GM08714 (cell line): ENCODE data around the gene CRX.
"Not testable (repeated sequence)": the region's sequence is repeated elsewhere in the genome, so short reads cannot be mapped to it uniquely, and the experiment has no call there.

Source experiments
- H3K4me3 ChIP-seq: fragments of 200-500 bp; sonication (Bioruptor generic); 2 replicates; pipeline ENCODE4 v1.5.1; 2014; ENCODE audit warnings: mild to moderate bottlenecking, low read length, inconsistent platforms
- ZNF274 ChIP-seq: IDR thresholded peaks from 2 replicates; pipeline ENCODE4 v1.6.1; 2012; ENCODE audit warnings: mild to moderate bottlenecking, low read depth, low read length

CRX gene

DNA sequence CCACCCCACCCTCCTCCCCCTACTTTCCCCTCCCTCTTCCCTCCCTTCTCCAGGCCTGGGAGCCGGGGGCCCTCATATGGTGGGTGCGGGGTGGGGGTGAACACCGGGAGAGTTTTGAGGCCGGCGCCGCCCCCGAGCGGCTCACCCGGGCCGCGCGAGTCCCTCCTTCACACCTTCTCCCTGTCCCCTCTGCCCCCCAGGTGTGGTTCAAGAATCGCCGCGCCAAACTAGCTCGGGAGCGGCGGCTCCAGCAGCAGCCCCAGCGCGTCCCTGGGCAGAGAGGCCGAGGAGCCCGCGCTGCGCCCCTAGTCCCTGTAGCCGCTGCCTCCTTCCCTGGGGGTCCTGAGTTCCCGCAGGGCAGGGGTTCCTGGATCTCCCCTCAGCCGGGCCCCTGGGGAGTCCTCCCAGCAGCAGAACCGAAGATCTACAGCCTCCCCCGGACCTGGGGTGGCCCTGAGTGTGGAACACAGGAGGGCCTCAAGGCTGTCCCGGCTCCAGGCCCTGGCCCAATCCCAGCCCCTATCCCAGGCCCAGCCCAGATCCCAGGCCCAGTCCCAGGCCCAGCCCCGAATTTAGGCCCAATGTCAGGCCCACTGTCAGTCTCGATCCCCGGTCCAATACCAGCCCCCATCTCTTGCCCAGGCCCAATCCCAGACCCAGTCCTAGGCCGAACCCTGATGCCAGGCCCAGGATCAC, 39.0 kb downstream of the CRX start:
- TF ChIP-seq ZNF274: no peak
- no peak overlapping the region for H3K4me3 ChIP-seq

DNA sequence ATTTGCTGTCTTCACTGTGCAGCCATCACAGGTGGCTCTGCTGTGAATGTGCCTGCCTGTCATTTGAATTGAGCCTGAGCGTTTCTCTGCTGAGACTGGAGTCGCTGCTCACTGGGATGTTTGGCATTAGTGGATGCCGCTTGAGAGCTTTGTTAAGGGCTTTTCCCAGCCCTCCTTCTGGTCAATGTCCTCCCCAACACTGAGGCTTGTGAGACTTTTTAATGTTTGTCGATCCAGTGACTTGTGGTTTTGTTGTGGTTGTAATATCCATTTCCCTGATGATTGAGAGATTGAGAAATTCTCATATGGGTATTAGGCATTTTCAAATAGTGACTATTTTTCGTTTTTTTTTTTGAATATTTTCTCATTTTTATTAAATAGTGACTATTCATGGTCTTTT, 39.9 kb downstream of the CRX start:
- H3K4me3 ChIP-seq: no peak overlapping the region
- TF ChIP-seq ZNF274: no peak

DNA sequence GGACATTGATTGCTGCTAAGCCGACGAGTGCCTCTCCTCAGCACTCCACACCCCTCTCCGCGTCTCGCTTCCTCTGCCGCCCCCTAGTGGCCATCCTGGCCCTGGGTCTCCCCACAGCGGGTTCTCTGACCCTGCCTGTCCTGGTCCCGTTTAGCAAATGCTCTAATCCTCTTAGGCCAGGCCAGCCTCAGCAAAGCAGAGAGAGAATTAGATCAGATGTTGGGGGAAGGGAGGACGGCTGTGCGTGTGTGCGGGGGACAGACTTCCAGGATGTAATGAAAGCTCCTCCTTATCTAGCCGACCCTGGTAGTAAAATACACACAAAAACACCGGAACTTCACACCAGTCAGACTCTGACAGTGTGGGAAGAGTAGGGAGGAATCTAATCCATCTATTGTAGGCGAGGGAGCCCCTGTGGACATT, 41.8 kb downstream of the CRX start:
- H3K4me3 ChIP-seq: no peak overlapping the region
- TF ChIP-seq ZNF274: no peak

DNA sequence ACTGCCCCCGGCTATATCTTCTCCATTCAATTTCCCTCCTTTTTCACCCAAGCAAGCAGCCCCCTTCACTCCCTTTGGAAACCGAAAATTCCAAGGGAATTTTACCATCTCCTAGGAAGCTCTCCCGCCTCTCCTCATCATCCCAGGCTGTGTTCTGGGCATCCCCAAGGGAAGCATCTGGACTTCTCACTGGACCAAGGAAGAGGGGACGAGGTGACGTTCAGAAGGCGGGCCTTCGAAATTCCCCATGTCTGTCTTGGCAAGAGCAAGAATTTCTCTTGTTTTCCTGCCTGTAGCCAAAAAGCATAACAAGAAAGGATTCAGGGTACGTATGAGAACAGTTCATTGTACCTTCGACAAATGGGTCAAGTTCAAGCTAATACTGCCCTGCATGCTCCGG, 43.4 kb downstream of the CRX start:
- TF ChIP-seq ZNF274: no peak
- no peak overlapping the region for H3K4me3 ChIP-seq

- H3K4me3 ChIP-seq: no peak overlapping the region
- no peak for TF ChIP-seq ZNF274
Observed at GRCh38 chr19:47878906-47879305, 57.2 kb downstream of the CRX start.

DNA sequence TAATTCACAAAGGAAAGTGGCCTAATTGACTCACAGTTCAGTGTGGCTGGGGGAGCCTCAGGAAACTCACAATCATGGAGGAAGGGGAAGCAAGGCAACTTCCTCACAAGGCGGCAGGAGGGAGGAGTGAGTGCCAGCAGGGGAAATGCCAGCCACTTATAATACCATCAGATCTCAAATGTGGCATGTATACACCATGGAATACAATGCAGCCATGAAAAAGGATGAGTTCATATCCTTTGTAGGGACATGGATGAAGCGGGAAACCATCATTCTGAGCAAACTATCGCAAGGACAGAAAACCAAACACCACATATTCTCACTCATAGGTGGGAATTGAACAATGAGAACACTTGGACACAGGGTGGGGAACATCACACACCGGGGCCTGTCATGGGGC, 57.6 kb downstream of the CRX start:
- H3K4me3 ChIP-seq: not testable (repeated sequence)

- H3K4me3 ChIP-seq: no peak overlapping the region
- TF ChIP-seq ZNF274: no peak
Observed at GRCh38 chr19:47881757-47882156, 60.0 kb downstream of the CRX start.

- TF ChIP-seq ZNF274: no peak
- H3K4me3 ChIP-seq: no peak overlapping the region
Observed at GRCh38 chr19:47882890-47883289, 61.2 kb downstream of the CRX start.

GRCh38 chr19:47885067-47885463, 63.3 kb downstream of the CRX start:
- H3K4me3 ChIP-seq: no peak overlapping the region
- TF ChIP-seq ZNF274: no peak

DNA sequence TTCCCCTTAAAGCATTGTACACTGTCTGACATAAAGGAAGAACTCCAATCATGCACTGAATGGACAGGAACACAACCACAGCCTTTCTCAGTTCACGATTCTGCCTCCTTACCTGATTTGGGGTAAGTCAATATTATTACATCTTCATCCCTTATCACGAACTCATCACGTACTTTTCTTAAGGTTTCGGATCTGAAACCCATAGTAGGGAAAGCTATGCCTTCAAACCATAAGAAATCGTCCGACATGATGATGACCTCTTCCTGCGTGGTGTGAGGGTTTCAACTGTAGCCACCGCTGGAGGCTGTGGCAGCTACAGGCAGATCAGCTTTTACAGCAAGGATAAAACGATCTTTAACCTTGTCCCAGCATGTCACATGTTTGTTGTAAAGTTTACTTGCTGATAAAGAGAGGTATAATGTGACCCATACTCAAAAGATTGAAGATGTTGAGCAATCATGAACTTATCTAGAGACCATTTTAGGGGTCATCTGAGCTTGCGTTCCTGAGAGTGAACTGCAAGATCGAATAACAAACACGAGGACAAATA, 64.3 kb downstream of the CRX start, which contains the start of gene SULT2A1:
Gene SULT2A1 (minus strand): TSS at position 306 of the 550 bp plus-strand sequence. CDS start 58 bp downstream, at position 248.
- no peak within 1 kb of the TSS for H3K4me3 ChIP-seq
- no peak for TF ChIP-seq ZNF274

GRCh38 chr19:47890865-47891621, 69.3 kb downstream of the CRX start:
- no peak for TF ChIP-seq ZNF274
- H3K4me3 ChIP-seq: no peak overlapping the region

DNA sequence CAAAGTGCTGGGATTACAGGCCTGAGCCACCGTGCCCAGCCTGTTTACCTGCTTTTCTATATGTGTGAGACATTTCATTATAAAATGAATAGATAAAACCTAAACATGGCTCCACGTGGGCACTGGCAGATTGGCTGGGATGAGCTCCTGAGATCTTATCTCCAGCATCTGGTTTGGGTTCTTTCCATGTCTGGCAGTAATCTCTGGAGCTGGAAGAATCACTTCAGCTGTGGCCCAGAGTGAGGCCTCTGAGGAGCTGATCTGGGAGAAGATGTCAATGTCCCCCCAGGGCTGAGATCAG, 69.8 kb downstream of the CRX start:
- no peak overlapping the region for H3K4me3 ChIP-seq
- no peak for TF ChIP-seq ZNF274

DNA sequence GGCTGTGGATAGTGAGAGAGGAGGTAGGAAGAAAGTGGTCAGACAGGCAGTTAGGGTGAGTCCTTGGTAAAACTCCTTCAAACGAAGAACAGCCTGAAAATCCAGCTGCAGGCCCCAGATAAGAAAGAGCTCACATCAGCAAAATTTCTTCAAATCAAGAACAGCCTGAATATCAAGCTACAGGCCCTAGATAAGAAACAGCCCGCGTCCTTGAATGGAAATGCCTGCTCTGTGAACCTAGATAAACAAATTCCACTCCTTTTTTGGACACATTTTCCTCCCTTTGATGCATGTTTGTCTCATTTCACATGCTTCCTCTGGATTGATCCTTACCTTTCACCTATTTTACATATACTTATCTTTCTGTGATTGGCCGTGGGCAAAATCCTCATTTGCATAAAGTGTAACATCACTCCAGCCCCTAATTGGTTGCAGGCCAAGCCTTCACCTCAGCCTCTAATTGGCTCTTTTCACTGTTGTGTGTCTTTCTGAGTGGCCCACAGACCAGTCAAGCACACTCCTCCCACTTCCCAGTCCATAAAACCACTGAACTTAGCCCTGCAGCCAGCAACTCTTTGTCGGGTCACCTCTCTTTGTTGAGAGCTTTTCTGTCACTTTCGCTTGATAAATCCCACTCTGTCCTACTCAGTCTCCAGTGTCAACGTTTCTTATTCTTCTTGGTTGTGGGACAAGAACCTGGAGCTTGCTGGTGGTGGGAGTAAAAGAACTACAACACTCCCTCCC, 70.4 kb downstream of the CRX start:
- H3K4me3 ChIP-seq: no peak overlapping the region
- no peak for TF ChIP-seq ZNF274
